Thyroid gland (tissue), 4 donors: ENCODE results near the gene UQCRFS1.
"Not testable (repeated sequence)": the region's sequence is repeated elsewhere in the genome, so short reads cannot be mapped to it uniquely, and the experiment has no call there.

Experiments
- CTCF ChIP-seq, 6 experiments: fragments of 200-600 bp in 3 of 6; fragments of 450-650 bp in 3 of 6; sonication (generic) in 3 of 6; IDR thresholded peaks; one replicate each; pipeline ENCODE4 v1.5.1; 2016 to 2019; ENCODE audit warnings: antibody characterized with exemption in 6 of 6, mild to moderate bottlenecking in 2 of 6, inconsistent platforms in 1 of 6, moderate library complexity in 1 of 6
- POLR2A ChIP-seq, 2 donors: fragments of 450-650 bp; IDR thresholded peaks; one replicate each; pipeline ENCODE4 v1.6.1; 2017; ENCODE audit warnings: antibody characterized with exemption in 2 of 2, mild to moderate bottlenecking in 2 of 2, moderate library complexity in 1 of 2

GRCh38 chr19:29249798-29250197, 36.8 kb upstream of the UQCRFS1 start:
- TF ChIP-seq CTCF, POLR2A (IDR thresholded peaks at IDR 0.05): not testable (repeated sequence)
